ENCODE data around the gene NACC2. TPM values are rescaled to one million over a fixed set of nuclear protein-coding genes. Genes with fewer than 3 reads are reported as not detected.
A peak's percentile ranks its signal among the peaks of the same experiment; 100 is the strongest.

The NACC2 gene
- total RNA-seq, 2 donors from 2014 or later, result 69.2 to 79.7 TPM

DNA sequence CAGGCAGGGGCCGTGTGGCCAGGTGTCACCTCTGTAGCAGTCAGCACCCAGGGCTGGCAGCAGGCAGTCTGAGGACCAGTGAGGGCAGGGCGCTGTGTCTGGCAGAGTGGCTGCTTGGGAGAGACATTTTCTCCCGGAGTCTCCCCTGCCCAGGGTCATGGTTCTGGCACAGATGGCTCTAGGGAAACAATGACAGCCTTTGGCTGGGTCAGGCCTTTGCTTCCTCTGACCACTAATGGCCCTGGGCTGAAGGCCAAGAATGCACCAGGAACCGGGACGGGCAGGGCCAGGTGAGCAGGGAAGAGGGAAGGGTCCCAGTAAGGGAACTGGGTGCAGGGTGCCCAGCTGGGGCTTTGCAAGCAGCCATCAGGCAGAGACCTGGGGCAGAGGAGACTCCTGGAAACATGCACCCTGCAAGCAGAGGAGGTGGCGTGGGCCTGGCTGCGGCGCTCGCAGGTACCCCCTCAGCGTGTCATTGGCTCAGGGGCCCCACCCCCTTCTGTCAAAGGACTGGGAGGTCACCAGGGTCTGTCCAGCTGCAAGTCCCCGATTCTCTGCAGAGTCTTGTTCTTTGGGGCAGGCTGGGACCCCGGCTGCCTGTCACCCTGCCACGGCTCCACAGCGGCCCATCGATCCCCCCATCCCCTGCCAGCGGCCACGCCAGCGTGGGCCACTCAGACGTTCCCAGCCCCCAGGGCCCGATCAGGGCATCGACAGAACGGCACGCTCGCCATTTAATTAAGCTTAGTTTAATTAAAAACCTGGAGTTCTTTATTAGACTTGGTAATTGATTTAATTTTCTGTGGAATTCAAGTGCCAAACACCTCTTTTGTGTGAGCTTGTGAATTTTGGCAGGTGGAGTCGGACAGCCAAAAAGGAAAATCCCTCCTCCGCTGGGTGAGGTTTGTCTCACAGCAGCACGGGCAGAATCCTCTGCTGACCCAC lies 42.5 kb upstream of the NACC2 start:
- no peaks in the 10 kb centered on the region for H3K36me3 ChIP-seq
- TF ChIP-seq, protein P1, sequence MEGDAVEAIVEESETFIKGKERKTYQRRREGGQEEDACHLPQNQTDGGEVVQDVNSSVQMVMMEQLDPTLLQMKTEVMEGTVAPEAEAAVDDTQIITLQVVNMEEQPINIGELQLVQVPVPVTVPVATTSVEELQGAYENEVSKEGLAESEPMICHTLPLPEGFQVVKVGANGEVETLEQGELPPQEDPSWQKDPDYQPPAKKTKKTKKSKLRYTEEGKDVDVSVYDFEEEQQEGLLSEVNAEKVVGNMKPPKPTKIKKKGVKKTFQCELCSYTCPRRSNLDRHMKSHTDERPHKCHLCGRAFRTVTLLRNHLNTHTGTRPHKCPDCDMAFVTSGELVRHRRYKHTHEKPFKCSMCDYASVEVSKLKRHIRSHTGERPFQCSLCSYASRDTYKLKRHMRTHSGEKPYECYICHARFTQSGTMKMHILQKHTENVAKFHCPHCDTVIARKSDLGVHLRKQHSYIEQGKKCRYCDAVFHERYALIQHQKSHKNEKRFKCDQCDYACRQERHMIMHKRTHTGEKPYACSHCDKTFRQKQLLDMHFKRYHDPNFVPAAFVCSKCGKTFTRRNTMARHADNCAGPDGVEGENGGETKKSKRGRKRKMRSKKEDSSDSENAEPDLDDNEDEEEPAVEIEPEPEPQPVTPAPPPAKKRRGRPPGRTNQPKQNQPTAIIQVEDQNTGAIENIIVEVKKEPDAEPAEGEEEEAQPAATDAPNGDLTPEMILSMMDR (IDR thresholded peaks at IDR 0.05), result no peak
- peaks cover 3% of the 10 kb centered on the region for H3K27me3 ChIP-seq (replicated peaks; ENCODE audit: insufficient read depth)
- H3K27ac ChIP-seq, result no peak overlapping the region
- DNase-seq (ENCODE audit: low spot score) (no peak), ATAC-seq (ENCODE audit: insufficient number of reproducible peaks, low FRiP score, low read depth) (no peak)
- peaks cover 4 to 8% of the 10 kb centered on the region in 2 donors for H3K4me1 ChIP-seq (ENCODE audit: control insufficient read depth in 1 of 2, low read depth in 2 of 2)
- no peaks in the 10 kb centered on the region for H3K9me3 ChIP-seq
- H3K4me3 ChIP-seq, result no peak overlapping the region

DNA sequence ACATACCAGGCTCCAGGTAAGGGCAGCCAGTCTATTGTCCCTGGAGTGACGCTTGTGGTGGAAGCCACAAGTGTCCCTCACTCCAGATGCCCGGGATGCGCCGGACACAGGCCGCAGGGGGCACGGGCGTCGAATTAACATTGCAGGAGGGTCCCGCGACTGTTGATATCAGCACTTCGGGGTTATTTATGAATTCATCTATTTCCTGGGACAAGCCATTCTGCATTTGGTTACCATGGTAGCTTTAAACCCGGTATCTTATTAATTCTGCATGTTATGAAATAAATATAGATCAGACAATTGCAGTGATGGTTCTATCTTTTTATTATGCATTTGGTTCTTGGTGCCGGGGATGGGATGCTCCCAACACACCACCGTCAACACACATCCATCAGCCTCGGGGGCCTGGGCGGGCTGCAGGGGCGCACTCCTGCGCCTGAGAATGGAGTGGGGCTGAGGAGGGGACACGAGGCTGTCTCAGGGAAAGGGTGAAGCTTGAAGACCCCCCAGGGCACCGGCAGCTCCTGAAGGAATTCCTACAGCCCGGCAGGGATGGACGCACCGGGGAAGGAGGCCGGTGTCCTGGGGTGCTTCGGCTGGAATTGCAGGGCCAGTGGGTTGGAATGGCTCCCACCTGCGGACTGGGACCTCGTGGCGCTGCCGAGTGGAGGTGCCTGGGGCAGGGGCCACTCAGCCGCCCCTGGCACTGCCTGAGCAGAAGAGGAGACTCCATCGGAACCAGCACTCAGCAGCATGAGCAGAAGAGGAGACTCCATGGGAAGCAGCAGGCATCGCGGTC lies 41.2 kb upstream of the NACC2 start:
- Histone ChIP-seq H3K27me3 (replicated peaks; ENCODE audit: insufficient read depth) (peaks cover 3% of the 10 kb centered on the region), H3K9me3 (no peaks in the 10 kb centered on the region), H3K4me3 (no peak overlapping the region), H3K27ac (no peak overlapping the region), H3K4me1 (ENCODE audit: control insufficient read depth in 1 of 2, low read depth in 2 of 2) (peaks cover 4 to 11% of the 10 kb centered on the region in 2 donors), H3K36me3 (no peaks in the 10 kb centered on the region)
- DNase-seq (ENCODE audit: low spot score) (no peak), ATAC-seq (ENCODE audit: insufficient number of reproducible peaks, low FRiP score, low read depth) (no peak)
- TF ChIP-seq, protein P1 (IDR thresholded peaks at IDR 0.05), result no peak

DNA sequence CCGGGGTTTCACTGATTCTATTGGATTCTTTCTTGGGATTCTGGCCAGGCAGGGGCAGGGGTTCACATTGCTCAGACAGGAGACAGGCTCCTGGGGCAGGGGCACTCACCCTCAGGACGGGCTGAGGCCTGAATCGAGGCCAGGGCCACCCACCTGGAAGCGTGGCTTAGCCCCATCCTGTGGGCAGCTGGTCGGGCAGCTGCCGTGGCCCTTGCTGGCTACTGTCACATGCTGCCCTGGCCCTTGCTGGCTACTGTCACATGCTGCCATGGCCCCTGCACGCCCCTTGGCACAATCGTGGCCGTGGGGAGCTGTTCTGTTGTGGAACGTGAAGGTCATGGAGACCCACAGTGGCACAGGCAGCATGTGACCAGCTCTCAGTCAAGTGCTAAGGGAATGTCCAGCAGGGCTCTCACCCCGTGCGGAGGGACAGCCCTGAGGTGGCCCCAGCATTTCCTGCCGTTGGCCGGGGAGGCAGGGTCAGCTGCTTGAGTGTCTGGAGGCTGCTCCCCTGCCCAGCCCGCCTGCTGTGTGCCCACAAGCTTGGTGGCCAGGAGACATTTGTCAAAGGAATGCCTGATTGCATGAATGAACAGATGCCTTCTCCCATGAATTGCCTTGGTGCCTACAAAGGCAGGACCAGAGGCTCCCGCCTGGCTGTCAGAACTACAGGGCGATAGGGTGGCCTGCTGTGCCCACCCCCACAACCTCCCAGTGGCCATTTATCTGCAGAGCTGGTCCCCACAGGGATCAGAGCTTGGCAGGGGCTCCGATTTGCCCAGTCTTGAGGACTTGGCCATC lies 40.4 kb upstream of the NACC2 start:
- Histone ChIP-seq H3K36me3 (no peaks in the 10 kb centered on the region), H3K27me3 (replicated peaks; ENCODE audit: insufficient read depth) (peaks cover 3% of the 10 kb centered on the region), H3K4me1 (ENCODE audit: control insufficient read depth in 1 of 2, low read depth in 2 of 2) (peaks cover 4 to 11% of the 10 kb centered on the region in 2 donors), H3K27ac (no peak overlapping the region), H3K4me3 (no peak overlapping the region), H3K9me3 (no peaks in the 10 kb centered on the region)
- TF ChIP-seq, protein P1 (IDR thresholded peaks at IDR 0.05), result no peak
- ATAC-seq (ENCODE audit: insufficient number of reproducible peaks, low FRiP score, low read depth) (no peak), DNase-seq (ENCODE audit: low spot score) (no peak)

DNA sequence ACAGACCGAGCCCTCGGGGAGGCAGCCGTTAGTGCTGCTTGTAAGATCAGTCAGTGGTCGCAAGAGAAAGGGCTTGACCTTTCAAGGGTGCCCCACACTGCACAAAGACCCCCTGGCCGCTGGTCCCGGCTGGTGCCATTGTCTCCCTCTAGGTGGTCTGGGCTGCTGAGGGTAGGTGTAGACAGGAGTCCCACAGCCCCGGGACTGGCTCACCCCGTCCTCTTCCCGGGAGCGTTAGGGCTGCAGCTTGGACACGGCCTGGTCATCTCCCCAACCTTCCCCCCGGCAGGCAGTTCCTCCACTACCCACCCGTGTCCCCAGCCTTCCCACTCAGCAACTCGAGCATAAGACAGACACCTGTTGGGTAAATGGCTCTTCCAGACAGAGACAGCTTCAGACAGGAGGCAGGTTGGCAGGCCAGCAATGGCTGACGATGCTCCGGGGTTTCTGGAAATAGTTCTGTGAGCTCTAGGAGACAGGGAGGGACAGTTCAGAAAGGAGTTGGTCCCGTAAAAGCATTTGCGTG lies 38.9 kb upstream of the NACC2 start:
- TF ChIP-seq, protein P1 (IDR thresholded peaks at IDR 0.05), result no peak
- peaks cover 3% of the 10 kb centered on the region for H3K27me3 ChIP-seq (replicated peaks; ENCODE audit: insufficient read depth)
- H3K27ac ChIP-seq, result no peak overlapping the region
- DNase-seq (ENCODE audit: low spot score), result no peak
- no peaks in the 10 kb centered on the region for H3K36me3 ChIP-seq
- H3K4me1 ChIP-seq (ENCODE audit: control insufficient read depth in 1 of 2, low read depth in 2 of 2), result peaks cover 4 to 11% of the 10 kb centered on the region in 2 donors
- no peak for ATAC-seq (ENCODE audit: insufficient number of reproducible peaks, low FRiP score, low read depth)
- H3K9me3 ChIP-seq, result no peaks in the 10 kb centered on the region
- H3K4me3 ChIP-seq, result peak overlapping the region; percentile 69

Data from thoracic aorta (tissue), 2 donors.